Activated effector memory CD4-positive, alpha-beta T cell treated with Interleukin-2 at 50 U/mL for 16 hours (primary cell): ENCODE measurements around the gene KCNG4.

ENCODE experiments used
- DNase-seq: peaks from one replicate; pipeline ENCODE4 v3.0.0-alpha.2; 2020

KCNG4 gene

DNA sequence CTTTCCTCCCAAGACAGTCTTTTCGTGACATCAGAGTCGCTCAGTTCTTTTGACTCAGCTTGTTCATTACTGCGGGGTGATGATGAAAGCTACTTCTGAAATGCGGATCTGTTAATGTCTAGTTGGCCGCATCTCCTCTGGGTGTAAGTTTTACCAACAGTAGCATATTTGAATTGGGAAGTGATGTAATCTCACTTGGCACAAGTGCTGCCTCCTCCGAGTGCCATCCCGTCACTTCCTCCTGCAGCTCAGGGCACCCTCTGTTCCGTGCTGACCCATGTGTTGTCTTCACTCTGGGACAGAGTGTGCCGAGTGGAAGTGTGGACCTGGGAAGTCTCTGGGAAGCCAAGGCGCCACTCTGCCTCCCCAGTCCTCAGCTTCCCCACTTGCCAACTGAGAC is 40.0 kb downstream of the KCNG4 start:
- no peak for DNase-seq

- DNase-seq, result no peak
These were observed 40.7 kb downstream of the KCNG4 start for GRCh38 chr16:84199097-84199496.

DNA sequence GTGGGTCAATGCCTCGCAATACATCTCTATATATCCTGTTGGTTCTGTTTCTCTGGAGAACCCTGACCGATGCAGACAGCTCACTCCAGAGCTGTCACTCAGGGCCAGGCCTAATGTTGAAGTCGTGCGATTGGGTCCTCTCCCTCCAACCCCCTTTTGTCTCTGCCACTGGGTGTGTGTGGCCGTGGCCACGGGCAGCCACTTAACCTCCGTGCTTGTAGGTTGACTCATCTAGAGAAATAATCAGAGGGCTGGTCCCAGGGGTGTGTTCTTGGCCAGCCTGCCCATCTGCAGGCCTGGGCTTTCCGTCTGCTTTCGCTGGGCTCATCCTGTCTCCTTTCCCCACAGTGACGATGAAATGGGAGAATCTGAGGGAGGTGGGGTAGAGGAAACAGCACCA is 41.4 kb downstream of the KCNG4 start:
- no peak for DNase-seq

DNA sequence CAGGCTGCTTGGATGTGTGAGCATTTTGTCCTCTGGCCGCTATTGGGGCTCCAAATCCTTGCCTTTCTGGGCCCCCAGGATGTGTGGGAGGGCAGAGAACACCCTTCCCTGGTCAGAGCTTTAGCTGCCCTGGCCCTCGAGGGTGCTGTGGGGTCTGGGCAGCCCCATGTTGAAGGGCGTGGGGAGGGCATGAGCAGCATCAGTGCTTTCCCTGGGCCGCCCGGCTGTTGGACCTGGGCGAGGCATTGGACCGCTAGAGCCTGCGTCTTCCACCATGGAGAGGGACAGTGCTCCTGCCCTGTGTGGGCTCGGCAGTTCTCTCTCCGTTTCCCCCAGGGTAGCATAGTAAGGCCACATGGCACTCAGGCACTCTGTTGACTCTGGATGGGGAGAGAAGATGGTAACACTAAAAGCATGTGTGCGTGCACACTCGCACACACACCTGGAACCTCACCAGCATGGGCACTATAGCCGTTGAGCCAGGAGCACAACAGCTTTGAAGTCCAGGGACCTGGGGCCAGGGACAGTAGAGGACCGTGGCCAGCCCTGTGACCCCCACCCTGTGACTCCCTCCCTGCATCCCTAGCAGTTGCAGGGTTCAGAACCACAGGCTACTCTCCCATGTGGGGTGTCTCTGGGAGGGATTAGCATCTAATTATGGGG is 42.2 kb downstream of the KCNG4 start:
- DNase-seq, result no peak

- DNase-seq, result no peak
These were observed 43.0 kb downstream of the KCNG4 start for GRCh38 chr16:84196727-84197394.

- no peak for DNase-seq
These were observed 43.7 kb downstream of the KCNG4 start for GRCh38 chr16:84196101-84196500.

GRCh38 chr16:84195201-84196093 is 44.4 kb downstream of the KCNG4 start:
- no peak for DNase-seq

- peak; percentile 27 for DNase-seq
These were observed 45.2 kb downstream of the KCNG4 start for GRCh38 chr16:84194470-84195200.

DNA sequence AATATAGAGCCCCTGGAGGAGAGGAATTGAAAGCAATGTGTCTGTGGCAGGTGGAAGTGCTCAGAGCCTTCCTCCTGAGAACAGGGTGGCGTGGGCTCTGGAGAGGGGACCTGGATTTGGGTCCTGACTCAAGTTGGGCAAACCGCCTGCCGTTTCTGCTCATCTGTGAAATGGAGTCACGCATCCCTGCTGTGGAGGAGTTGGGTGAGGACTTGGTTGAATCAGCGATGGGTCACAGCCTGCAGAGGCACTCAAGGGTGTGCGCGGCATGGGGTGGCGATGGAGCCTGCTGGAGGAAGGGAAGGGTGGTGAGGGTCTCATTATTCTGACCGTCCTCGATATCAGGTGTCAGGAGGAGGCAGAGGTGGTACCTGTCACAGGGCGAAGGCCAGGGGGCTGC is 45.8 kb downstream of the KCNG4 start:
- no peak for DNase-seq

DNA sequence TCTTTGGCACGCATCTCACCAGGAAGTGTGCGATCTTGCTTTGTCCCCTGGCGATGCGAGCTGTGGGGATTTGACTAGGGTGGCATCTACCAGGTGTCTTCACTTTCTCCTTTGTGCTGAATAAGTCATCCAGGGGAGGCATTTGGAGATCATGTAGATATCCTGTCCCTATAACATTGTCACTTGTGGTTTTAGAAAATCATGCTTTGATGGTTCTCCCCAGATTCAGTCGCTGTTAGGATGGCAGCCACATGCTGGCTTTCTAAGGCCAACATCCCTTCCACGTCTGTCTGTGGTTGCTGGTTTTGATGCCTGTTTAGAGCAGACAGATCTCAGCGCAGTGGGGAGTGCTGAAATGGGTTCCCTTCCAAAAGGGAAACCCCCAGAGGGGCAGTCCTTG is 46.3 kb downstream of the KCNG4 start:
- DNase-seq, result no peak

DNA sequence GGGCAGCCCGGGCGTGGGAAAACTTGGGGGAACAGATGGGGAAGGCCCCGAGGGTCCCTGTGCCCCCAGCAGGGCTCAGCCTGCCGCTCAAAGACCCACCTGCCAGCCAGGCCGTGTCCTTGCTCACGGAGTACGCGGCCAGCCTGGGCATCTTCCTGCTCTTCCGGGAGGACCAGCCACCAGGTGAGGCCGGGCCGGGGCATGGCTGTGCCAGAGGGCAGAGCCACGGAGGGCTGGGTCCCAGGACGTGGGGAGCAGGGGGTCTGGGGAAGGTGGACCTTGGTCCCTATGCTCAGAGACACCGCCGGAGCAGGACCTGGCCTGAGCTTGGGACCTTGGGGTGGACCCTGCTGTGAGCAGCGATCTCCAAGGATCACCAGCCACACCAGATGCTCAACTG is 48.3 kb downstream of the KCNG4 start:
- no peak for DNase-seq

DNA sequence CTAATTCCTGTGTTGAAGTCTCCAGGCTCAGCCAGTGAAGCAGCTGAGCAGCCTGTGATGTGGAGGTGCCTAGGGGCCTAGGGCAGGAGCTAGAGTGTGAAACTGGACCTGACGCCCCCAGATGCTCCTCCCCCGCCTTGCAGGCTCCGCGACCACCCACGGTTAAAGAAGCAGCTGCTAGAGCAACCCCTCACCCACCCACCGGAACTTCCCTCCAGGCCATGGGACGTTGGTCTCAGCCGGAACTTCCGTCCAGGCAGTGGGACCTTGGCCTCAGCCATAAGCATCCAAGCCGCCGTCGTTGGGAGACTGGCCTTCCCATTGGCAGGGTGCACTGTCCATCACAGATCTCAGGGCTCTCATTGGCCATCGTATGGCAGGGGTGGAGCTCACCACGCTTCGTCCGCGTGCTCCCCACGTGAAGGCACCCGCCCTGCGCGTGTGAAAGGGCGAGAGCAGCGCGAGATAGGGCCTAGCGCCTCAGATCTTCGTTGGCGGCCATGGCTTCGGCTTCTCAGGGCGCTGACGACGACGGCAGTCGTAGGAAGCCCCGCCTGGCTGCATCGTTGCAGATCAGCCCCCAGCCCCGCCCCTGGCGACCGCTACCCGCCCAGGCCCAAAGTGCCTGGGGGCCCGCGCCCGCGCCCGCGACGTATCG is 49.0 kb downstream of the KCNG4 start, which contains the start of gene ADAD2:
TSS of gene ADAD2 (plus strand) at position 427 of the 658 bp plus-strand sequence. CDS start at position 501, 74 bp downstream.
- no peak for DNase-seq

GRCh38 chr16:84186685-84187437 is 53.0 kb downstream of the KCNG4 start, which contains the start of gene TAF1C:
TSS of gene TAF1C (minus strand) at chr16:84187057. CDS start at chr16:84184988, 2,069 bp downstream.
- DNase-seq, result peak; percentile 84

GRCh38 chr16:84184775-84185174 is 55.0 kb downstream of the KCNG4 start:
- no peak for DNase-seq

GRCh38 chr16:84183911-84184591 is 55.8 kb downstream of the KCNG4 start:
- DNase-seq, result no peak

GRCh38 chr16:84183572-84183875 is 56.3 kb downstream of the KCNG4 start:
- no peak for DNase-seq

DNA sequence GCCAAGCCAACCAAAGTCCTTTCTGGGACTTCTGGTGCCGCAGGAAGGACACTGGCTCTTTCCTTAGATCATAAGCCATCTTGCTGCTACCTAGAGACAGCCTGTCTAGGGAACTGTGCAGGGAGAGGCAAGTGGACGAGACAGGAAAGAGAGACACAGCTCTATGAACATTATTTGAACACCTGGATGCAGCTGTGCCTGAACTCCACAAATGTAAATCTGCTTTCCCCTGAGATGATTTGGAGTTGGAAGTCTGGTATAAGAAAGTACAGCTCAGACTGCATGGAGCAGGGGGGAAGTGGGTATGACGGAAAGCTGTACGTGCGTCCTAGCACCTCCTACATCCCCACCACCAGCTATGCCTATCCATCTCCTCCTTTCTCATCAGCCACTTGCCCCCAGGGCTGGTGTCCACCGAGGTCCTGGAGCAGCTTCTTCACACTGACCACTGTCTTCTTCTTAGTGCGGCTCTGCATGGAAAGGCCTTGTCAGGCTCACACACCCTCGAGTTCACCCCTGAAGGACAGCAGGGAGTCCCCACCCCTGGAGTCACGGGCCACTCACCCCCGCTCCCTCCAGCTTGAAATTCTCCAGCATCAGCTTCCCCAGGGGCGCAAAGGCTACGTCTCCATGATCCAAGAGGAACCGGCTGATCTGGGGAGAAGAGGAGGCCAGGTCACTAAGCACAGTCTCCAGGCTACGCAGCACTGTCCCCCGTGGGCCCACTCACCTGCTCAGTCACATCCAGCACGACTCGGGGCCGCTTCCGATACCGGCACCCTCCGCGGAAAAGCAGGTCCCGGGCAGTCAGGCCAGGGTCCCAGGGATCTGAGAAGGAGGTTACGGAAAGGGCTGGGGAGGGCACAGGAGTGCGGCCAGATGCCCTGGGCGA is 56.9 kb downstream of the KCNG4 start:
- no peak for DNase-seq

DNA sequence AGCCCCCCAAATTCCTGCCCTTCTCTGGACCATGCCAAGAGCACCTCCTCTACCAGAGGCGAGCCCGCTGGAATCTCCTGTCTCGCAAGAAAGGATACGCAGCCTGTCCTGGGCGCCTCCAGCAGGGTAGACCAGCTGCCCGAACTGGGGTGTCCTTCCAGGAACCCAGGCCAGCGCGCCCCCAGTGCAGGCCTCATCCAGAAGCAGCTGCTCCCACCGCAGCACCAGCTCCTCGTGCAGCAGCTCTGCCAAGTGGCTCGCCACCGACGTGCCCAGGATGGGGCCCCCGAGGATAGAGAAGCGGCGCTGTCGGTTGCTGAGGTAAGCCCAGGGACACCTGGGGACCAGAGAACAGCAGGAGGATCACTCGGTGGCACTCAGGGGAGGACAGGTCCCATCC is 57.7 kb downstream of the KCNG4 start:
- DNase-seq, result no peak

- no peak for DNase-seq
These were observed 58.5 kb downstream of the KCNG4 start for GRCh38 chr16:84181144-84181915.
